Stimulated activated CD8-positive, alpha-beta memory T cell treated with anti-CD3 and anti-CD28 coated beads, Interleukin-12 subunit alpha, Interleukin-12 subunit beta, amount 100 ng/mL, for 4 hours (primary cell): Measurements from ENCODE around the gene KRT37.

Experiments
- DNase-seq: peaks from one replicate; pipeline ENCODE4 v3.0.0-alpha.2; 2020; ENCODE audit warnings: low read depth

KRT37 gene

GRCh38 chr17:41424111-41424635, at the start of gene KRT37:
TSS of gene KRT37 (minus strand) at chr17:41424585. CDS start at chr17:41424523, 62 bp downstream.
- no peak for DNase-seq

GRCh38 chr17:41468346-41468745, 44.0 kb upstream of the KRT37 start:
- DNase-seq, result no peak

- no peak for DNase-seq
These were observed 43.2 kb upstream of the KRT37 start for GRCh38 chr17:41467561-41467960.

- no peak for DNase-seq
These were observed 42.6 kb upstream of the KRT37 start, which contains the start of gene KRT32 for GRCh38 chr17:41466988-41467387. TSS of gene KRT32 (minus strand) at chr17:41467386. CDS start at chr17:41467325, 61 bp downstream.

GRCh38 chr17:41464682-41465081, 40.3 kb upstream of the KRT37 start:
- DNase-seq, result no peak

- DNase-seq, result no peak
These were observed 39.8 kb upstream of the KRT37 start for GRCh38 chr17:41464173-41464572.

GRCh38 chr17:41463746-41464145, 39.4 kb upstream of the KRT37 start:
- no peak for DNase-seq

- DNase-seq, result no peak
These were observed 38.3 kb upstream of the KRT37 start for GRCh38 chr17:41462705-41463104.

- no peak for DNase-seq
These were observed 33.3 kb upstream of the KRT37 start for GRCh38 chr17:41457676-41458075.

- no peak for DNase-seq
These were observed 31.8 kb upstream of the KRT37 start for GRCh38 chr17:41456204-41456603.

GRCh38 chr17:41455236-41455635, 30.9 kb upstream of the KRT37 start:
- DNase-seq, result no peak

GRCh38 chr17:41453066-41453465, 28.7 kb upstream of the KRT37 start:
- no peak for DNase-seq

GRCh38 chr17:41452281-41452680, 27.9 kb upstream of the KRT37 start:
- DNase-seq, result no peak

GRCh38 chr17:41451154-41451728, 26.9 kb upstream of the KRT37 start:
- DNase-seq, result no peak

- DNase-seq, result no peak
These were observed 24.6 kb upstream of the KRT37 start for GRCh38 chr17:41449008-41449407.

GRCh38 chr17:41448506-41448905, 24.1 kb upstream of the KRT37 start:
- no peak for DNase-seq

GRCh38 chr17:41446806-41447205, 22.4 kb upstream of the KRT37 start:
- DNase-seq, result no peak

- no peak for DNase-seq
These were observed 20.3 kb upstream of the KRT37 start for GRCh38 chr17:41444640-41445039.

- no peak for DNase-seq
These were observed 19.8 kb upstream of the KRT37 start for GRCh38 chr17:41444186-41444585.

- DNase-seq, result no peak
These were observed 18.4 kb upstream of the KRT37 start for GRCh38 chr17:41442739-41443138.

GRCh38 chr17:41440531-41441033, 16.2 kb upstream of the KRT37 start, which contains the start of gene KRT38:
TSS of gene KRT38 (minus strand) at chr17:41440983. CDS start at chr17:41440921, 62 bp downstream.
- DNase-seq, result no peak

- no peak for DNase-seq
These were observed 15.0 kb upstream of the KRT37 start for GRCh38 chr17:41439375-41439774.

- DNase-seq, result no peak
These were observed 13.4 kb upstream of the KRT37 start for GRCh38 chr17:41437769-41438168.

- no peak for DNase-seq
These were observed 12.9 kb upstream of the KRT37 start for GRCh38 chr17:41437254-41437653.
